MCF 10A (cell line): ENCODE measurements around the gene CRYBG3. TPM values are rescaled to one million over a fixed set of nuclear protein-coding genes. Genes with fewer than 3 reads are reported as not detected.

Experiments used
- BruUV-seq: library from RNA; stranded (reverse); fragments of 400-500 nt; replicated peaks from 2 replicates; lab custom pipeline; 2021; lab: Mats Ljungman, UMichigan
- CTCF ChIA-PET: fragments of 300-600 bp; sonication (Branson Sonifier 250); formaldehyde crosslinking; extraction: SDS; loops from one replicate; lab custom pipeline; 2021; ENCODE audit warnings: antibody characterized with exemption, inconsistent platforms; lab: Yijun Ruan, JAX
- POLR2A ChIA-PET: fragments of 300-600, 350-650 bp; sonication (Branson Sonifier 250); formaldehyde crosslinking; extraction: SDS; loops from one replicate; lab custom pipeline; 2020; ENCODE audit warnings: antibody characterized with exemption, inconsistent platforms; lab: Yijun Ruan, JAX
- DNase-seq: peaks from one replicate; pipeline ENCODE4 v3.0.0-alpha.2; 2018; ENCODE audit not compliant: unreplicated experiment
- H3K27ac Mint-ChIP-seq: one replicate; pipeline ENCODE4 v1.8.0; 2022; ENCODE audit warnings: mild to moderate bottlenecking, low read depth, mixed read lengths; ENCODE audit not compliant: unreplicated experiment
- H3K27me3 Mint-ChIP-seq: one replicate; pipeline ENCODE4 v1.8.0; 2022; ENCODE audit warnings: mixed read lengths; ENCODE audit not compliant: insufficient read depth, unreplicated experiment
- H3K36me3 Mint-ChIP-seq: one replicate; pipeline ENCODE4 v1.8.0; 2022; ENCODE audit warnings: mild to moderate bottlenecking, moderate library complexity, mixed read lengths; ENCODE audit not compliant: insufficient read depth, unreplicated experiment
- H3K4me1 Mint-ChIP-seq: one replicate; pipeline ENCODE4 v1.8.0; 2022; ENCODE audit warnings: mixed read lengths; ENCODE audit not compliant: insufficient read depth, unreplicated experiment
- H3K4me3 Mint-ChIP-seq: one replicate; pipeline ENCODE4 v1.8.0; 2022; ENCODE audit warnings: mild to moderate bottlenecking, moderate library complexity, mixed read lengths; ENCODE audit not compliant: unreplicated experiment
- H3K9me3 Mint-ChIP-seq: one replicate; pipeline ENCODE4 v1.8.0; 2022; ENCODE audit warnings: mixed read lengths; ENCODE audit not compliant: unreplicated experiment
- intact Hi-C: fragments of 100-400 bp; cut with micrococcal nuclease; formaldehyde crosslinking; loops from 2 replicates; pipeline ENCODE4 v1.14.1; 2022
- total RNA-seq: library from RNA; stranded (reverse); gene quantifications from 2 replicates; pipeline ENCODE4 v1.2.3, GENCODE V29; 2022
- TF ChIP-seq, protein P1 (sequence below): fragments of 200-600 bp; IDR thresholded peaks from one replicate; pipeline ENCODE4 v1.8.0; 2022; ENCODE audit warnings: antibody characterized with exemption, mild to moderate bottlenecking; ENCODE audit not compliant: unreplicated experiment

Gene CRYBG3
- total RNA-seq, 1 experiment from 2014 or later = 7.2 TPM

DNA sequence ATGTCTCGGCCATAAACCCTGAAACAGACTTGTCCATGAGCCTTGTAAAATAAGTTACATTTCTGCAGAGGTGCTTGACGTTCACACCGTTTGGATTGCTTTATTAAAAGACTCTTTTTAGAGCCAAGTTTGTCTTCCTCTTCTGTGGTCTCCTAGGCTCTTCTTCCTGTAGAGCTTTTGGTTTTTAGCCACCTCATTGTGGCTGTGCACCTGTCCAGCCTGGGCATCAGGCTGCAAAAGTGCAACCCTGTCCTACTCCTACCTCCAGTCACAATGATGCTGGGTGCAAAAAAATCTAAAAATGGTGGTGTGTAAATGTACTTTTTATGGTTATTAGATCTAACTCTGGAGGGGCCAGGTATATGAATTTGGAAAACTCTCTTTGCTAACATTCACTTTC lies 153.2 kb downstream of the CRYBG3 start:
- Mint-ChIP-seq H3K4me1 (peaks cover 12% of the 10 kb centered on the region), H3K4me3 (no peak overlapping the region), H3K27me3 (no peaks in the 10 kb centered on the region), H3K9me3 (no peaks in the 10 kb centered on the region), H3K36me3 (no peaks in the 10 kb centered on the region), H3K27ac (no peak overlapping the region)
- ChIA-PET POLR2A (no interaction called here), CTCF (interaction anchor here (1.1 kb wide), 1 partner anchor 179 kb away, joined by 3 read pairs; no protein-coding TSS in a partner anchor)
- TF ChIP-seq, protein P1, sequence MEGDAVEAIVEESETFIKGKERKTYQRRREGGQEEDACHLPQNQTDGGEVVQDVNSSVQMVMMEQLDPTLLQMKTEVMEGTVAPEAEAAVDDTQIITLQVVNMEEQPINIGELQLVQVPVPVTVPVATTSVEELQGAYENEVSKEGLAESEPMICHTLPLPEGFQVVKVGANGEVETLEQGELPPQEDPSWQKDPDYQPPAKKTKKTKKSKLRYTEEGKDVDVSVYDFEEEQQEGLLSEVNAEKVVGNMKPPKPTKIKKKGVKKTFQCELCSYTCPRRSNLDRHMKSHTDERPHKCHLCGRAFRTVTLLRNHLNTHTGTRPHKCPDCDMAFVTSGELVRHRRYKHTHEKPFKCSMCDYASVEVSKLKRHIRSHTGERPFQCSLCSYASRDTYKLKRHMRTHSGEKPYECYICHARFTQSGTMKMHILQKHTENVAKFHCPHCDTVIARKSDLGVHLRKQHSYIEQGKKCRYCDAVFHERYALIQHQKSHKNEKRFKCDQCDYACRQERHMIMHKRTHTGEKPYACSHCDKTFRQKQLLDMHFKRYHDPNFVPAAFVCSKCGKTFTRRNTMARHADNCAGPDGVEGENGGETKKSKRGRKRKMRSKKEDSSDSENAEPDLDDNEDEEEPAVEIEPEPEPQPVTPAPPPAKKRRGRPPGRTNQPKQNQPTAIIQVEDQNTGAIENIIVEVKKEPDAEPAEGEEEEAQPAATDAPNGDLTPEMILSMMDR = no peak
- no TSS peak for BruUV-seq
- no peak for DNase-seq
- intact Hi-C loops = no loop called here

DNA sequence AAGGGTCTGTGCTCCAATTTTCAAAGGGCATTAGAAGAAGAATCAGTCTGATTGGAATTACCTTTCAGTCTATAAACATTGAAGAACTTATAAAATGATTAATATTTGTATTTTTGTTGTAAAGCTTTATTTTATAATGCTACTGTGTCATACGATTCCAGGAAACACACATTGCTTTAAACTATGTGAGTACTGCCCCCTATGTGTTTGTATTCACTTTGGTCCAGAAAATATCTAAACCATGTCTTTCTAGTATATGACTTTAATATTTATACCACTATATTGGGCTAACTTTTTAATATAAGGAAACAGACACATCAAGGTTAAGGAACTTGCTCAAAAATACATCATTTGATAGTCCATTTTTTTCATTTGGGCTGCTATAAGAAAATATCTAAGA lies 153.7 kb downstream of the CRYBG3 start:
- CTCF ChIA-PET = interaction anchor here (0.6 to 1.1 kb wide), 2 partner anchors 168 to 179 kb away, joined by 3 read pairs; no protein-coding TSS in a partner anchor

DNA sequence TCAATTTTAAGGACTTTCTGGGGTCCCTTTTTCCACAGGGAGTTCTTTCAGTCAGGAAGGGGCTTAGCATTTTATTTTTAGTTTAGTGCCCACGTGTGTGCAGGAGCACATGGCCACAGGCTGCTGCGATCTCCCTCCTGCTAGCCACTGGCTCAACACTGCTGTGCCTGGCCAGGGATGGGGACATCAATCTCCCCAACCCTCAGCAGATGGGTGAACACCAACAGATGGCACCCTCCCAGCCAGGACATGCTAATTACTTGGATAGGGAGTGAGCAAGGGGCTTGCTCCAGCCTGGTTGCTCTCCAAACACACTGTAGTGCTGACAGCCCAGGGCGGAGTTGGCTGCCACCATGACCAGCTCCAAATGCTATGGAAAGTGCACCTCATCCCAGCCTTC lies 157.8 kb downstream of the CRYBG3 start:
- Mint-ChIP-seq H3K4me3 (no peak overlapping the region), H3K9me3 (no peaks in the 10 kb centered on the region), H3K27me3 (no peaks in the 10 kb centered on the region), H3K4me1 (no peaks in the 10 kb centered on the region), H3K27ac (no peak overlapping the region), H3K36me3 (no peaks in the 10 kb centered on the region)
- intact Hi-C loops = no loop called here
- ChIA-PET POLR2A (no interaction called here), CTCF (interaction anchor here (0.5 to 1.0 kb wide), 3 partner anchors 23 to 60 kb away, joined by 3 to 5 read pairs (median 3); no protein-coding TSS in a partner anchor)
- BruUV-seq = no TSS peak
- TF ChIP-seq, protein P1 = no peak
- DNase-seq = no peak

More for the DNA sequence above, 153.7 kb downstream of the CRYBG3 start:
- no peak overlapping the region for H3K4me3 Mint-ChIP-seq
- no peaks in the 10 kb centered on the region for H3K9me3 Mint-ChIP-seq
- intact Hi-C loops = no loop called here
- DNase-seq = no peak
- no peaks in the 10 kb centered on the region for H3K27me3 Mint-ChIP-seq
- BruUV-seq = no TSS peak
- POLR2A ChIA-PET = no interaction called here
- no peaks in the 10 kb centered on the region for H3K36me3 Mint-ChIP-seq
- TF ChIP-seq, protein P1 = no peak
- peaks cover 8% of the 10 kb centered on the region for H3K4me1 Mint-ChIP-seq
- H3K27ac Mint-ChIP-seq = no peak overlapping the region

DNA sequence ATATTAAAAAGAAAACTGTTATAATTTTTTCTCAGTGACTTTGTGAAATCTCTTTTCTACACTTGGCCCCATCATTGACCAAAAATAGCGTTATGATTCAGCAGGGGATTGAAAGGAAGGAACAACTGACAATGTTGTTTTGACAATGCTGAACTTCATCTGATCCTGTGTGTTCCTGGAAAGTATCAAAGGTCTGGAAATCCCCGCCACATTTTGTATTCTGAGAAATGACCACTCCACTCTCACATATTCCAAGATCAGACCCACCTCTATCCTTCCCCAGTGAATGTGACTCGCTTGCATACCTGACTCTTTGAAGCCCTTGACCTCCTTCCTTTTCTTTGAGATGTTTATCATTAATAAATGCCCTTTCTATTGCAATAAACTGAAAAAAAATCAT lies 160.1 kb downstream of the CRYBG3 start:
- Mint-ChIP-seq H3K27ac (no peak overlapping the region), H3K4me1 (no peaks in the 10 kb centered on the region), H3K36me3 (no peaks in the 10 kb centered on the region), H3K9me3 (no peaks in the 10 kb centered on the region), H3K27me3 (no peaks in the 10 kb centered on the region), H3K4me3 (no peak overlapping the region)
- POLR2A ChIA-PET = no interaction called here
- intact Hi-C loops = no loop called here
- TF ChIP-seq, protein P1 = no peak
- CTCF ChIA-PET = interaction anchor here (0.7 kb wide), 1 partner anchor 17 kb away, joined by 3 read pairs; no protein-coding TSS in a partner anchor
- DNase-seq = no peak
- no TSS peak for BruUV-seq
